IPS DF 6.9 (cell line): Measurements from ENCODE around the gene CTAGE1.
"Not testable (repeated sequence)": the region's sequence is repeated elsewhere in the genome, so short reads cannot be mapped to it uniquely, and the experiment has no call there.

Source experiments
- DNase-seq: peaks from one replicate; pipeline ENCODE4 v3.0.0-alpha.2; 2013; ENCODE audit warnings: low read depth, low spot score
- H3K27ac ChIP-seq: one replicate; pipeline ENCODE4 v1.5.1; 2013; ENCODE audit warnings: low read length, control low read depth
- H3K27me3 ChIP-seq: 2 replicates; pipeline ENCODE4 v1.6.1; 2013; ENCODE audit warnings: mild to moderate bottlenecking, low read length; ENCODE audit not compliant: control insufficient read depth, insufficient read depth
- H3K36me3 ChIP-seq: 2 replicates; pipeline ENCODE4 v1.6.1; 2013; ENCODE audit warnings: low read length; ENCODE audit not compliant: control insufficient read depth, insufficient read depth
- H3K4me1 ChIP-seq: 2 replicates; pipeline ENCODE4 v1.6.1; 2013; ENCODE audit warnings: low read length; ENCODE audit not compliant: control insufficient read depth, insufficient read depth
- H3K4me3 ChIP-seq: 2 replicates; pipeline ENCODE4 v1.5.1; 2013; ENCODE audit warnings: mild to moderate bottlenecking, low read length
- H3K9me3 ChIP-seq: 2 replicates; pipeline ENCODE4 v1.6.1; 2013; ENCODE audit warnings: low read length, inconsistent platforms; ENCODE audit not compliant: control insufficient read depth, insufficient read depth
- WGBS: extraction: QIAGEN DNeasy Blood & Tissue Kit; methylation state at CpG from one replicate; pipeline ENCODE4 v1.1.7; 2013; ENCODE audit warnings: mixed read lengths, missing lambda C conversion rate; ENCODE audit not compliant: insufficient read length, insufficient coverage; 5-methylcytosine and 5-hydroxymethylcytosine counted together

The CTAGE1 gene

GRCh38 chr18:22452226-22452668 lies 34.5 kb upstream of the CTAGE1 start:
- H3K27ac ChIP-seq, result no peak overlapping the region
- no peaks in the 10 kb centered on the region for H3K9me3 ChIP-seq
- H3K27me3 ChIP-seq, result no peaks in the 10 kb centered on the region
- no peaks in the 10 kb centered on the region for H3K36me3 ChIP-seq
- H3K4me1 ChIP-seq, result no peaks in the 10 kb centered on the region
- no peak for DNase-seq
- no peak overlapping the region for H3K4me3 ChIP-seq
- WGBS, result no CpG with 5 or more reads among the region's 8 CpGs

GRCh38 chr18:22451796-22452195 lies 34.1 kb upstream of the CTAGE1 start:
- DNase-seq, result peak; percentile 25
- Histone ChIP-seq H3K4me1 (no peaks in the 10 kb centered on the region), H3K4me3 (no peak overlapping the region; the same call in 1 of the 2 replicates), H3K9me3 (no peaks in the 10 kb centered on the region), H3K27me3 (no peaks in the 10 kb centered on the region), H3K27ac (no peak overlapping the region), H3K36me3 (no peaks in the 10 kb centered on the region)
- no CpG with 5 or more reads among the region's 7 CpGs for WGBS

GRCh38 chr18:22450766-22451165 lies 33.1 kb upstream of the CTAGE1 start:
- WGBS, result no CpG with 5 or more reads among the region's 3 CpGs

GRCh38 chr18:22450318-22450717 lies 32.6 kb upstream of the CTAGE1 start:
- H3K27me3 ChIP-seq, H3K9me3 ChIP-seq, H3K36me3 ChIP-seq, H3K4me3 ChIP-seq, H3K27ac ChIP-seq, H3K4me1 ChIP-seq, DNase-seq: not testable (repeated sequence)
- no CpG with 5 or more reads among the region's 1 CpG for WGBS

More at GRCh38 chr18:22450766-22451165, 33.1 kb upstream of the CTAGE1 start:
- H3K4me3 ChIP-seq, H3K27ac ChIP-seq, H3K4me1 ChIP-seq, H3K27me3 ChIP-seq, H3K9me3 ChIP-seq, DNase-seq, H3K36me3 ChIP-seq: not testable (repeated sequence)

- not testable (repeated sequence) for H3K27me3 ChIP-seq, H3K4me1 ChIP-seq, H3K36me3 ChIP-seq, H3K9me3 ChIP-seq, DNase-seq, H3K27ac ChIP-seq, H3K4me3 ChIP-seq
Observed at GRCh38 chr18:22449753-22450152, 32.0 kb upstream of the CTAGE1 start.

- H3K27me3 ChIP-seq, result no peaks in the 10 kb centered on the region
Observed at GRCh38 chr18:22448238-22448637, 30.5 kb upstream of the CTAGE1 start.

GRCh38 chr18:22447792-22448191 lies 30.1 kb upstream of the CTAGE1 start:
- Histone ChIP-seq H3K9me3 (no peaks in the 10 kb centered on the region), H3K27ac (no peak overlapping the region), H3K36me3 (no peaks in the 10 kb centered on the region), H3K27me3 (no peaks in the 10 kb centered on the region), H3K4me3 (no peak overlapping the region), H3K4me1 (no peaks in the 10 kb centered on the region)
- no peak for DNase-seq
- no CpG with 5 or more reads among the region's 4 CpGs for WGBS

More at GRCh38 chr18:22448238-22448637, 30.5 kb upstream of the CTAGE1 start:
- Histone ChIP-seq H3K4me1 (no peaks in the 10 kb centered on the region), H3K9me3 (no peaks in the 10 kb centered on the region), H3K4me3 (no peak overlapping the region), H3K36me3 (no peaks in the 10 kb centered on the region), H3K27ac (no peak overlapping the region)
- DNase-seq, result no peak

GRCh38 chr18:22446911-22447310 lies 29.2 kb upstream of the CTAGE1 start:
- Histone ChIP-seq H3K27me3 (no peaks in the 10 kb centered on the region), H3K36me3 (no peaks in the 10 kb centered on the region), H3K4me3 (no peak overlapping the region), H3K4me1 (no peaks in the 10 kb centered on the region), H3K27ac (no peak overlapping the region), H3K9me3 (no peaks in the 10 kb centered on the region)
- no peak for DNase-seq
- no CpG with 5 or more reads among the region's 4 CpGs for WGBS

GRCh38 chr18:22446325-22446724 lies 28.6 kb upstream of the CTAGE1 start:
- Histone ChIP-seq H3K4me3 (no peak overlapping the region), H3K27ac (no peak overlapping the region)

GRCh38 chr18:22441638-22442037 lies 23.9 kb upstream of the CTAGE1 start:
- Histone ChIP-seq H3K27me3 (no peaks in the 10 kb centered on the region), H3K4me1 (no peaks in the 10 kb centered on the region), H3K9me3 (no peaks in the 10 kb centered on the region), H3K27ac (no peak overlapping the region), H3K36me3 (no peaks in the 10 kb centered on the region), H3K4me3 (no peak overlapping the region)
- no peak for DNase-seq

More at GRCh38 chr18:22446325-22446724, 28.6 kb upstream of the CTAGE1 start:
- Histone ChIP-seq H3K9me3 (no peaks in the 10 kb centered on the region), H3K4me1 (no peaks in the 10 kb centered on the region), H3K27me3 (no peaks in the 10 kb centered on the region), H3K36me3 (no peaks in the 10 kb centered on the region)
- no peak for DNase-seq
- WGBS, result no CpG with 5 or more reads among the region's 6 CpGs

- no peaks in the 10 kb centered on the region for H3K4me1 ChIP-seq
- H3K36me3 ChIP-seq, result no peaks in the 10 kb centered on the region
- no peak overlapping the region for H3K27ac ChIP-seq
- H3K4me3 ChIP-seq, result no peak overlapping the region
- DNase-seq, result no peak
- H3K9me3 ChIP-seq, result no peaks in the 10 kb centered on the region
- H3K27me3 ChIP-seq, result no peaks in the 10 kb centered on the region
Observed at GRCh38 chr18:22439447-22439846, 21.7 kb upstream of the CTAGE1 start.
